Suprapubic skin (tissue), 3 donors: ENCODE measurements around the gene CCDC9.

Experiments used
- POLR2A ChIP-seq, 2 donors: fragments of 450-650 bp; IDR thresholded peaks; one replicate each; pipeline ENCODE4 v1.6.1; 2017; ENCODE audit warnings: antibody characterized with exemption in 2 of 2, mild to moderate bottlenecking in 2 of 2, moderate library complexity in 2 of 2
- TF ChIP-seq, protein P1 (sequence below), 2 donors: fragments of 200-600 bp in 1 of 2; fragments of 450-650 bp in 1 of 2; sonication (generic) in 1 of 2; IDR thresholded peaks; one replicate each; pipeline ENCODE4 v1.5.1; 2016 to 2019; ENCODE audit warnings: antibody characterized with exemption in 2 of 2, mild to moderate bottlenecking in 1 of 2, moderate library complexity in 1 of 2

GRCh38 chr19:47272448-47273312 is 16.4 kb downstream of the CCDC9 start:
- TF ChIP-seq, protein P1, sequence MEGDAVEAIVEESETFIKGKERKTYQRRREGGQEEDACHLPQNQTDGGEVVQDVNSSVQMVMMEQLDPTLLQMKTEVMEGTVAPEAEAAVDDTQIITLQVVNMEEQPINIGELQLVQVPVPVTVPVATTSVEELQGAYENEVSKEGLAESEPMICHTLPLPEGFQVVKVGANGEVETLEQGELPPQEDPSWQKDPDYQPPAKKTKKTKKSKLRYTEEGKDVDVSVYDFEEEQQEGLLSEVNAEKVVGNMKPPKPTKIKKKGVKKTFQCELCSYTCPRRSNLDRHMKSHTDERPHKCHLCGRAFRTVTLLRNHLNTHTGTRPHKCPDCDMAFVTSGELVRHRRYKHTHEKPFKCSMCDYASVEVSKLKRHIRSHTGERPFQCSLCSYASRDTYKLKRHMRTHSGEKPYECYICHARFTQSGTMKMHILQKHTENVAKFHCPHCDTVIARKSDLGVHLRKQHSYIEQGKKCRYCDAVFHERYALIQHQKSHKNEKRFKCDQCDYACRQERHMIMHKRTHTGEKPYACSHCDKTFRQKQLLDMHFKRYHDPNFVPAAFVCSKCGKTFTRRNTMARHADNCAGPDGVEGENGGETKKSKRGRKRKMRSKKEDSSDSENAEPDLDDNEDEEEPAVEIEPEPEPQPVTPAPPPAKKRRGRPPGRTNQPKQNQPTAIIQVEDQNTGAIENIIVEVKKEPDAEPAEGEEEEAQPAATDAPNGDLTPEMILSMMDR (IDR thresholded peaks at IDR 0.05), result peak in 1 of 2 donors; percentile 11
- no peak for TF ChIP-seq POLR2A (IDR thresholded peaks at IDR 0.05)
